Activated CD8-positive, alpha-beta memory T cell treated with anti-CD3 and anti-CD28 coated beads, Interleukin-2, amount 50 U/mL, for 1 hour (primary cell): ENCODE results near the gene DEK.
"Not testable (repeated sequence)": the region's sequence is repeated elsewhere in the genome, so short reads cannot be mapped to it uniquely, and the experiment has no call there.

Experiments
- DNase-seq: peaks from one replicate; pipeline ENCODE4 v3.0.0-alpha.2; 2020; ENCODE audit errors: extremely low read depth

The DEK gene

GRCh38 chr6:18204691-18205090 is 59.6 kb downstream of the DEK start:
- no peak for DNase-seq

GRCh38 chr6:18203786-18204185 is 60.5 kb downstream of the DEK start:
- DNase-seq = no peak

- DNase-seq = no peak
Measured at GRCh38 chr6:18192026-18192425, 72.3 kb downstream of the DEK start.

- no peak for DNase-seq
Measured at GRCh38 chr6:18189196-18189595, 75.1 kb downstream of the DEK start.

GRCh38 chr6:18187701-18188100 is 76.6 kb downstream of the DEK start:
- DNase-seq = no peak

GRCh38 chr6:18186540-18187250 is 77.6 kb downstream of the DEK start:
- no peak for DNase-seq

GRCh38 chr6:18186033-18186432 is 78.3 kb downstream of the DEK start:
- DNase-seq = no peak

- no peak for DNase-seq
Measured at GRCh38 chr6:18185624-18186023, 78.7 kb downstream of the DEK start.

GRCh38 chr6:18183766-18184165 is 80.6 kb downstream of the DEK start:
- no peak for DNase-seq

- no peak for DNase-seq
Measured at GRCh38 chr6:18182568-18182967, 81.8 kb downstream of the DEK start.

- no peak for DNase-seq
Measured at GRCh38 chr6:18179770-18180356, 84.5 kb downstream of the DEK start.

GRCh38 chr6:18178960-18179615 is 85.2 kb downstream of the DEK start:
- DNase-seq = no peak

GRCh38 chr6:18177286-18177965 is 86.9 kb downstream of the DEK start:
- DNase-seq = no peak

- not testable (repeated sequence) for DNase-seq
Measured at GRCh38 chr6:18176198-18176597, 88.1 kb downstream of the DEK start.
